HG03460 (cell line): Measurements from ENCODE around the gene CHCHD5.
A peak's percentile ranks its signal among the peaks of the same experiment; 100 is the strongest.

ENCODE experiments used
- ATAC-seq: cut with Tn5 transposase; IDR thresholded peaks from one replicate; pipeline ENCODE4 v1.9.1; 2021; ENCODE audit not compliant: unreplicated experiment

The CHCHD5 gene

GRCh38 chr2:112623913-112624777, 39.7 kb downstream of the CHCHD5 start:
- no peak for ATAC-seq

DNA sequence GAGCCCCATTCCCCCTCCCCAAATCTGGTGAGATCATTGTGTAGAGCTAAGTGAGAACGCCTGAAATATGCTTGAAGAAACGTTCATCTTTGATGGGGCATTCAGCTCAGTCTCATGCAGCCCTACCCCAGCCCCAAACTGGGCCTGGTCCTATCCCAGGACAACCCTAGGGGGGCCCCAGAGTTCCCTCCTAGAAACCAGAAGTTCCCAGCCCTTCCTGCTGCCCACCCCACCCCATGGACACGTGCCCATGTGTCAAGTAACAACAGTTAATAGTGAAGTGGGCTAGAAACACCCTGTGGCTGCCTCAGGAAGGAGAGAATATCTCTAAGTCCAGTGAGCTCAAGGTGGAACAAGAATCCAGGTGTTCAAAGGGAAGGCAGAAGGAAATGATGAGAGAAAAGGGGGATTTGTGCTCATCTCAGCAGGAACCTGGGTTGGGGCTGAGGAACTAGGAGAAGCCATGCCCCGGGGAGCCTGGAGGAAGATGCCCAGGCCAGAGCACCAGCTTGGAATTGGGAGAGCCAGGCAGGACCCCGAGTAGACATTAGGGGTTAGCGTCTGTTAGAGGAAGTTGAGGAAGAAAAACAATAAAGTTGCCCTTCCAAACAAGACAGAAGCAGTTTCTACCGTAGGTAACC, 41.2 kb downstream of the CHCHD5 start:
- no peak for ATAC-seq

GRCh38 chr2:112626604-112627059, 42.2 kb downstream of the CHCHD5 start:
- ATAC-seq: peak; percentile 49

GRCh38 chr2:112627060-112628040, 42.9 kb downstream of the CHCHD5 start:
- ATAC-seq: no peak

DNA sequence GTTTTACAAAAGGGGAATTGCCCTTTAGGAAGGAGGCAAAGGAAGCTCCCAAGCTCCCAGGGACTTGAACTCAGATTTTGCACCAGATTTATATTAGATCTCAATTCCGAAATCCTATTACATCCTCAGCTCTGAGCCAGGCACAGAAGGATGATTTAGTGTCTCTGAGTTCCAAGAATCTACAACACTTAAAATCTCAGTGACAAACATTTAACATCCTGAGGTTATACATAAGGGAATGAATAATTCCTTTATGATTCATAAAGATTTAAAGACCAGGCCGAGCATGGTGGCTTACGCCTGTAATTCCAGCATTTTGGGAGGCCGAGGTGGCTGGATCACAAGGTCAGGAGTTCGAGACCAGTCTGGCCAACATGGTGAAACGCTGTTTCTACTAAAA, 44.8 kb downstream of the CHCHD5 start:
- no peak for ATAC-seq

- no peak for ATAC-seq
Measured at GRCh38 chr2:112629823-112630222, 45.4 kb downstream of the CHCHD5 start.

- no peak for ATAC-seq
Measured at GRCh38 chr2:112630268-112630667, 45.9 kb downstream of the CHCHD5 start.

- ATAC-seq: no peak
Measured at GRCh38 chr2:112633708-112634107, 49.3 kb downstream of the CHCHD5 start.

DNA sequence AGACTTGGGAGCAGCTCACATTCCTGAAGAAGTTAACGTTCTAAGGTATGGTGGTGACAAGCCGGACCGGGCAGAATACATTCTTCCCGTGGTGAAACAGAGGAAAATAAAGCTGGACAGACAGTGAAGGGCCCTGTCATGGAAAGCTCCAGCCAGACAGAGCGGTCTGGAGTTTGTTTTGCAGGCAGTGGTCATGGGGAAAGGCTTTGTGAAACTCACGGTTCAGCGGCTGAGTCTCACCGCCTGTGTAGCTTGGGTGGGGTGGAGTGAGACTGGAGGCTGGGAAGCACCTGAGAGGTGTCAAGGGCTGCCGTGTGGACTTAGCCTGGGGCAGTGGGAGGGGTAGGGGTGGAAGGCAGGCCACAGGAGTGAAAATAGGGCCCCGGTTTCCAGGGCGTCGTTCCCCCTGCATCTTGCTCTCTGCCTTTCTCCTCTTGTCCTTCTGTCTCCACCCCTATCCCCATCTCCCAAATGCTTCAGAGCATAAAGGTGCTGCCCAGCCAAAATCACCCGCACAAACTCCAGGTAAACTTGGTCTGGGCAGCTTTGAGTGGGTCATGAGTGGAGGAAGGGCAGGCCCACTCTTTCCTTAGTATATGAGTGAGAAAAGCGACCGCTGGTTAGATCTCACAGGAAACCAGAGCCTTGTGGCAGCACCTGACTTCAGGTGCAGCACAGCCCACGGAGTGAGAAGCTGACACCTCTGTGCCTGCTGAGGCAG, 49.9 kb downstream of the CHCHD5 start:
- ATAC-seq: no peak

DNA sequence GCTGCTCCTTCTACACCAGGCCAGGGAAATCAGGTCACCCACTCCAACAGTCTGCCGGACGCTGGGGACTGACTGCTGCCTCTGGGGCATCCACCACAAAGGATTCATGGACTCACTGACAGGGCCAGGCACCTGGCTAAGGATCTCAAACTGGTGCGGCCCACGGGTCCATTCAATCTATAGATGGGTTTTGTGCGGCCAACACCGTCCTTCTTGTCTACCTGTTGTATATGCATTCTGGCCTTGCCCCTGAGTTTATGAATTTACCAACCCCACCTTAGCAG, 50.4 kb downstream of the CHCHD5 start:
- ATAC-seq: no peak

- peak; percentile 75 for ATAC-seq
Measured at GRCh38 chr2:112636605-112637288, 52.3 kb downstream of the CHCHD5 start.

GRCh38 chr2:112637289-112637660, 52.9 kb downstream of the CHCHD5 start:
- ATAC-seq: no peak
